OCI-LY1 (cell line): Measurements from ENCODE around the gene ARPC2.

Experiments
- CTCF ChIP-seq: fragments of 200-600 bp; sonication (generic), shearing (Covaris generic); IDR thresholded peaks from 2 replicates; pipeline ENCODE4 v1.5.1; 2017; ENCODE audit warnings: mild to moderate bottlenecking, antibody characterized with exemption, low read length, moderate library complexity, mixed read lengths
- EZH2 ChIP-seq: fragments of 200-600 bp; sonication (generic), shearing (Covaris generic); IDR thresholded peaks from 2 replicates; pipeline ENCODE4 v1.8.0; 2017; ENCODE audit warnings: borderline replicate concordance, mixed run types, mild to moderate bottlenecking, antibody characterized with exemption, low read length, moderate library complexity, mixed read lengths

- TF ChIP-seq EZH2 = no peak
- TF ChIP-seq CTCF = no peak
Observed at GRCh38 chr2:218236829-218237228, 19.8 kb downstream of the ARPC2 start.
